Measurements from ENCODE around the gene THYN1. TPM values are rescaled to one million over a fixed set of nuclear protein-coding genes. Genes with fewer than 3 reads are reported as not detected.

Gene THYN1
- total RNA-seq, 1 experiment from 2014 or later, result 33.6 TPM

GRCh38 chr11:134238956-134239355, 14.2 kb downstream of the THYN1 start:
- Histone ChIP-seq H3K27me3 (ENCODE audit: control insufficient read depth, insufficient read depth, low read length) (no peaks in the 10 kb centered on the region), H3K36me3 (ENCODE audit: control insufficient read depth, insufficient read depth, low read length) (peaks cover 8% of the 10 kb centered on the region; the same call in 1 of the 2 replicates), H3K4me1 (ENCODE audit: control insufficient read depth, insufficient read depth, low read length) (no peaks in the 10 kb centered on the region), H3K27ac (ENCODE audit: low read length) (no peak overlapping the region), H3K4me3 (ENCODE audit: low read depth in 2 of 2, low read length in 2 of 2) (no peak overlapping the region), H3K9me3 (ENCODE audit: control insufficient read depth, insufficient read depth, low read depth, low read length) (no peaks in the 10 kb centered on the region)
- BruUV-seq (replicated peaks), result no TSS peak
- in situ Hi-C loops (cut with HindIII; ENCODE audit: low pct_unique_long_range_greater_than_20kb, low sequenced_read_pairs), result no loop called here
- DNase-seq (ENCODE audit: low read depth, low spot score) (no peak), ATAC-seq (no peak)
- POLR2A ChIA-PET, result no interaction called here
- CTCF ChIA-PET, result no interaction called here
- intact Hi-C loops (cut with micrococcal nuclease; ENCODE audit: unreplicated experiment), result no loop called here
- TF ChIP-seq POLR2AphosphoS5 (IDR thresholded peaks at IDR 0.05; ENCODE audit: low read depth, low read length) (no peak), REST (IDR thresholded peaks at IDR 0.05; ENCODE audit: insufficient read depth in 1 of 2, low read depth in 2 of 2, low read length in 1 of 2) (no peak), SIN3A (IDR thresholded peaks at IDR 0.05; ENCODE audit: borderline replicate concordance, insufficient read depth, low read depth, low read length) (no peak), TCF7L2 (IDR thresholded peaks at IDR 0.05; ENCODE audit: low read depth, low read length) (no peak)
- TF ChIP-seq, protein P1, sequence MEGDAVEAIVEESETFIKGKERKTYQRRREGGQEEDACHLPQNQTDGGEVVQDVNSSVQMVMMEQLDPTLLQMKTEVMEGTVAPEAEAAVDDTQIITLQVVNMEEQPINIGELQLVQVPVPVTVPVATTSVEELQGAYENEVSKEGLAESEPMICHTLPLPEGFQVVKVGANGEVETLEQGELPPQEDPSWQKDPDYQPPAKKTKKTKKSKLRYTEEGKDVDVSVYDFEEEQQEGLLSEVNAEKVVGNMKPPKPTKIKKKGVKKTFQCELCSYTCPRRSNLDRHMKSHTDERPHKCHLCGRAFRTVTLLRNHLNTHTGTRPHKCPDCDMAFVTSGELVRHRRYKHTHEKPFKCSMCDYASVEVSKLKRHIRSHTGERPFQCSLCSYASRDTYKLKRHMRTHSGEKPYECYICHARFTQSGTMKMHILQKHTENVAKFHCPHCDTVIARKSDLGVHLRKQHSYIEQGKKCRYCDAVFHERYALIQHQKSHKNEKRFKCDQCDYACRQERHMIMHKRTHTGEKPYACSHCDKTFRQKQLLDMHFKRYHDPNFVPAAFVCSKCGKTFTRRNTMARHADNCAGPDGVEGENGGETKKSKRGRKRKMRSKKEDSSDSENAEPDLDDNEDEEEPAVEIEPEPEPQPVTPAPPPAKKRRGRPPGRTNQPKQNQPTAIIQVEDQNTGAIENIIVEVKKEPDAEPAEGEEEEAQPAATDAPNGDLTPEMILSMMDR (IDR thresholded peaks at IDR 0.05), result no peak

- H3K4me3 ChIP-seq (ENCODE audit: low read depth in 2 of 2, low read length in 2 of 2), result no peak overlapping the region
- CTCF ChIA-PET, result no interaction called here
- intact Hi-C loops (cut with micrococcal nuclease; ENCODE audit: unreplicated experiment), result no loop called here
Measured at GRCh38 chr11:134237557-134237922, 15.6 kb downstream of the THYN1 start.

More at GRCh38 chr11:134237557-134237922, 15.6 kb downstream of the THYN1 start:
- Histone ChIP-seq H3K36me3 (ENCODE audit: control insufficient read depth, insufficient read depth, low read length) (peaks cover 8% of the 10 kb centered on the region; the same call in 1 of the 2 replicates), H3K27ac (ENCODE audit: low read length) (no peak overlapping the region), H3K4me1 (ENCODE audit: control insufficient read depth, insufficient read depth, low read length) (no peaks in the 10 kb centered on the region), H3K9me3 (ENCODE audit: control insufficient read depth, insufficient read depth, low read depth, low read length) (no peaks in the 10 kb centered on the region), H3K27me3 (ENCODE audit: control insufficient read depth, insufficient read depth, low read length) (no peaks in the 10 kb centered on the region)
- DNase-seq (ENCODE audit: low read depth, low spot score) (no peak), ATAC-seq (no peak)
- BruUV-seq (replicated peaks), result no TSS peak
- POLR2A ChIA-PET, result no interaction called here
- TF ChIP-seq TCF7L2 (IDR thresholded peaks at IDR 0.05; ENCODE audit: low read depth, low read length), result no peak
- TF ChIP-seq POLR2AphosphoS5 (IDR thresholded peaks at IDR 0.05; ENCODE audit: low read depth, low read length), result no peak
- TF ChIP-seq, protein P1 (IDR thresholded peaks at IDR 0.05), result no peak
- no peak for TF ChIP-seq REST (IDR thresholded peaks at IDR 0.05; ENCODE audit: insufficient read depth in 1 of 2, low read depth in 2 of 2, low read length in 1 of 2)
- TF ChIP-seq SIN3A (IDR thresholded peaks at IDR 0.05; ENCODE audit: borderline replicate concordance, insufficient read depth, low read depth, low read length), result no peak
- in situ Hi-C loops (cut with HindIII; ENCODE audit: low pct_unique_long_range_greater_than_20kb, low sequenced_read_pairs), result no loop called here

All from Panc1 (cell line).